H9 (cell line): ENCODE results near the gene OR4K1. TPM values are rescaled to one million over a fixed set of nuclear protein-coding genes. Genes with fewer than 3 reads are reported as not detected.

Source experiments
- DNase-seq: peaks from one replicate; pipeline ENCODE4 v3.0.0-alpha.2; 2017
- H2AFZ ChIP-seq: one replicate; pipeline ENCODE4 v1.6.1; 2013; ENCODE audit warnings: mild to moderate bottlenecking, low read length, control low read depth, moderate library complexity
- H2AK5ac ChIP-seq: 2 replicates; pipeline ENCODE4 v1.6.1; 2013; ENCODE audit warnings: low read length, control low read depth, mixed read lengths; ENCODE audit not compliant: insufficient read length
- H2BK120ac ChIP-seq: one replicate; pipeline ENCODE4 v1.6.1; 2013; ENCODE audit warnings: low read depth, mild to moderate bottlenecking, low read length, control low read depth, inconsistent platforms; ENCODE audit not compliant: poor library complexity, severe bottlenecking
- H2BK12ac ChIP-seq: 2 replicates; pipeline ENCODE4 v1.6.1; 2013; ENCODE audit warnings: low read length, control low read depth, mixed read lengths, low read depth; ENCODE audit not compliant: insufficient read length
- H2BK15ac ChIP-seq: 2 replicates; pipeline ENCODE4 v1.6.1; 2013; ENCODE audit warnings: low read depth, low read length, control low read depth
- H2BK20ac ChIP-seq: one replicate; pipeline ENCODE4 v1.6.1; 2013; ENCODE audit warnings: low read depth, mild to moderate bottlenecking, low read length, control low read depth, inconsistent platforms; ENCODE audit not compliant: poor library complexity, severe bottlenecking
- H2BK5ac ChIP-seq: 2 replicates; pipeline ENCODE4 v1.6.1; 2013; ENCODE audit warnings: low read length, control low read depth, mixed read lengths; ENCODE audit not compliant: insufficient read length
- H3K14ac ChIP-seq: 2 replicates; pipeline ENCODE4 v1.6.1; 2013; ENCODE audit warnings: low read length, control low read depth; ENCODE audit not compliant: insufficient read depth
- H3K18ac ChIP-seq: 2 replicates; pipeline ENCODE4 v1.6.1; 2013; ENCODE audit warnings: low read depth, mild to moderate bottlenecking, mixed read lengths, low read length, control low read depth; ENCODE audit not compliant: insufficient read length
- H3K23ac ChIP-seq: 2 replicates; pipeline ENCODE4 v1.6.1; 2013; ENCODE audit warnings: low read length, control low read depth, mixed read lengths, low read depth; ENCODE audit not compliant: insufficient read length
- H3K23me2 ChIP-seq: 2 replicates; pipeline ENCODE4 v1.6.1; 2013; ENCODE audit warnings: low read depth, mild to moderate bottlenecking, mixed read lengths, low read length, control low read depth; ENCODE audit not compliant: insufficient read length, poor library complexity, severe bottlenecking
- H3K27ac ChIP-seq: 2 replicates; pipeline ENCODE4 v1.5.1; 2013; ENCODE audit warnings: low read length, control low read depth, mixed read lengths, low read depth; ENCODE audit not compliant: insufficient read length
- H3K27me3 ChIP-seq: 2 replicates; pipeline ENCODE4 v1.6.1; 2013; ENCODE audit warnings: low read length, control low read depth, inconsistent platforms; ENCODE audit not compliant: insufficient read depth
- H3K4ac ChIP-seq: 2 replicates; pipeline ENCODE4 v1.6.1; 2013; ENCODE audit warnings: low read depth, mild to moderate bottlenecking, control low read depth, inconsistent platforms, low read length, moderate library complexity
- H3K4me1 ChIP-seq: 2 replicates; pipeline ENCODE4 v1.6.1; 2013; ENCODE audit warnings: low read length, control low read depth, inconsistent platforms; ENCODE audit not compliant: insufficient read depth
- H3K4me2 ChIP-seq: 2 replicates; pipeline ENCODE4 v1.6.1; 2013; ENCODE audit warnings: low read length, control low read depth, mixed read lengths; ENCODE audit not compliant: insufficient read length, insufficient read depth
- H3K56ac ChIP-seq: 2 replicates; pipeline ENCODE4 v1.6.1; 2013; ENCODE audit warnings: low read depth, mild to moderate bottlenecking, mixed read lengths, low read length, control low read depth; ENCODE audit not compliant: insufficient read length
- H3K79me1 ChIP-seq: 2 replicates; pipeline ENCODE4 v1.6.1; 2013; ENCODE audit warnings: low read depth, mild to moderate bottlenecking, moderate library complexity, low read length, control low read depth, inconsistent platforms; ENCODE audit not compliant: insufficient read depth, poor library complexity, severe bottlenecking
- H3K79me2 ChIP-seq: 2 replicates; pipeline ENCODE4 v1.6.1; 2013; ENCODE audit warnings: low read length, control low read depth, inconsistent platforms; ENCODE audit not compliant: insufficient read depth
- H3K9ac ChIP-seq: 2 replicates; pipeline ENCODE4 v1.6.1; 2013; ENCODE audit warnings: low read length, control low read depth, mixed read lengths; ENCODE audit not compliant: insufficient read length; ENCODE audit errors: extremely low read depth
- H3K9me3 ChIP-seq: one replicate; pipeline ENCODE4 v1.6.1; 2013; ENCODE audit warnings: low read depth, low read length, inconsistent platforms; ENCODE audit not compliant: control insufficient read depth
- H3T11ph ChIP-seq: one replicate; pipeline ENCODE4 v1.6.1; 2013; ENCODE audit warnings: mild to moderate bottlenecking, low read length, control low read depth, inconsistent platforms
- H4K20me1 ChIP-seq: one replicate; pipeline ENCODE4 v1.6.1; 2013; ENCODE audit not compliant: control insufficient read depth, insufficient read length, insufficient read depth
- H4K5ac ChIP-seq: 2 replicates; pipeline ENCODE4 v1.6.1; 2013; ENCODE audit warnings: low read depth, mild to moderate bottlenecking, mixed read lengths, low read length, control low read depth; ENCODE audit not compliant: insufficient read length
- H4K8ac ChIP-seq: replicated peaks from 2 replicates; pipeline ENCODE4 v1.6.1; 2013; ENCODE audit warnings: low read length, control low read depth, mixed read lengths, low read depth; ENCODE audit not compliant: insufficient read length
- H4K91ac ChIP-seq: 2 replicates; pipeline ENCODE4 v1.6.1; 2013; ENCODE audit warnings: low read depth, mild to moderate bottlenecking, moderate library complexity, mixed read lengths, low read length, control low read depth; ENCODE audit not compliant: insufficient read length
- H3K27ac Mint-ChIP-seq, 3 experiments: 2 replicates in 2 of 3; 3 replicates in 1 of 3; pipeline ENCODE4 v1.8.0; 2020 to 2021; ENCODE audit warnings: mixed read lengths in 3 of 3, mild to moderate bottlenecking in 1 of 3, moderate library complexity in 1 of 3
- H3K27me3 Mint-ChIP-seq: 2 replicates; pipeline ENCODE4 v1.8.0; 2021; ENCODE audit warnings: low read depth, mild to moderate bottlenecking, moderate library complexity, mixed read lengths
- H3K36me3 Mint-ChIP-seq, 3 experiments: 2 replicates in 2 of 3; 3 replicates in 1 of 3; pipeline ENCODE4 v1.8.0; 2020 to 2021; ENCODE audit warnings: low read depth in 3 of 3, mixed read lengths in 3 of 3; ENCODE audit not compliant: insufficient read depth in 1 of 3
- H3K4me1 Mint-ChIP-seq, 2 experiments: 2 replicates each; pipeline ENCODE4 v1.8.0; 2020; ENCODE audit warnings: mixed read lengths in 2 of 2
- H3K4me3 Mint-ChIP-seq, 2 experiments: 2 replicates in 1 of 2; 3 replicates in 1 of 2; pipeline ENCODE4 v1.8.0; 2020 to 2021; ENCODE audit warnings: mild to moderate bottlenecking in 2 of 2, mixed read lengths in 2 of 2, moderate library complexity in 1 of 2
- H3K9me3 Mint-ChIP-seq, 2 experiments: 2 replicates in 1 of 2; 3 replicates in 1 of 2; pipeline ENCODE4 v1.8.0; 2020; ENCODE audit warnings: mild to moderate bottlenecking in 2 of 2, mixed read lengths in 2 of 2, moderate library complexity in 1 of 2
- CTCF ChIP-seq: fragments of 200-600 bp; sonication (generic); conservative IDR thresholded peaks from 3 replicates; pipeline ENCODE4 v1.8.0; 2021; ENCODE audit warnings: antibody characterized with exemption, mild to moderate bottlenecking
- WGBS: extraction: QIAGEN DNeasy Blood & Tissue Kit; methylation state at CpG from one replicate; pipeline ENCODE4 v1.1.7; 2013; ENCODE audit warnings: missing lambda C conversion rate, low lambda C conversion rate, mixed read lengths; ENCODE audit not compliant: insufficient read length; ENCODE audit errors: extremely low coverage; 5-methylcytosine and 5-hydroxymethylcytosine counted together
- total RNA-seq: library from RNA; stranded (reverse); gene quantifications from 2 replicates; pipeline ENCODE4 v1.2.1, GENCODE V29; 2021

The OR4K1 gene
- total RNA-seq, 1 experiment from 2014 or later, result not detected

- Histone ChIP-seq H4K20me1 (no peaks in the 10 kb centered on the region), H4K8ac (no peak overlapping the region), H2BK20ac (no peak overlapping the region), H2AK5ac (no peak overlapping the region), H3K4ac (no peak overlapping the region), H4K91ac (no peak overlapping the region), H3K4me2 (no peak overlapping the region), H3K9ac (no peak overlapping the region), H2BK120ac (no peak overlapping the region), H2AFZ (no peak overlapping the region), H4K5ac (no peak overlapping the region), H3K79me2 (no peaks in the 10 kb centered on the region), H2BK12ac (no peak overlapping the region), H3K23me2 (no peaks in the 10 kb centered on the region), H3T11ph (no peak overlapping the region), H2BK15ac (no peak overlapping the region), H3K27me3 (no peaks in the 10 kb centered on the region), H3K56ac (no peak overlapping the region), H3K23ac (no peak overlapping the region), H3K18ac (no peak overlapping the region), H2BK5ac (no peak overlapping the region), H3K79me1 (no peaks in the 10 kb centered on the region), H3K14ac (no peak overlapping the region), H3K4me1 (no peaks in the 10 kb centered on the region), H3K27ac (no peak overlapping the region), H3K9me3 (peaks cover 82% of the 10 kb centered on the region)
- DNase-seq, result no peak
- Mint-ChIP-seq H3K9me3 (peaks cover 17 to 18% of the 10 kb centered on the region in 2 experiments), H3K27ac (no peak overlapping the region), H3K4me3 (no peak overlapping the region), H3K4me1 (no peaks in the 10 kb centered on the region), H3K27me3 (peaks cover 4% of the 10 kb centered on the region; the same call in 1 of the 2 replicates), H3K36me3 (peaks cover 15 to 59% (median 33%) of the 10 kb centered on the region in 3 experiments; a peak in 6 of 7 replicates)
- no peak for TF ChIP-seq CTCF
- no CpG with 5 or more reads among the region's 2 CpGs for WGBS
Measured at GRCh38 chr14:19895282-19895681, 35.4 kb upstream of the OR4K1 start.
